NCI-H1092 treated with DMSO at 0.1 percent for 48 hours (cell line): ENCODE measurements around the gene CCDC40.

ENCODE experiments used
- DNase-seq: peaks from one replicate; lab custom pipeline; 2025; lab: John Stamatoyannopoulos, UW

Gene CCDC40

GRCh38 chr17:80101946-80102663, 65.7 kb downstream of the CCDC40 start:
- DNase-seq, result no peak

DNA sequence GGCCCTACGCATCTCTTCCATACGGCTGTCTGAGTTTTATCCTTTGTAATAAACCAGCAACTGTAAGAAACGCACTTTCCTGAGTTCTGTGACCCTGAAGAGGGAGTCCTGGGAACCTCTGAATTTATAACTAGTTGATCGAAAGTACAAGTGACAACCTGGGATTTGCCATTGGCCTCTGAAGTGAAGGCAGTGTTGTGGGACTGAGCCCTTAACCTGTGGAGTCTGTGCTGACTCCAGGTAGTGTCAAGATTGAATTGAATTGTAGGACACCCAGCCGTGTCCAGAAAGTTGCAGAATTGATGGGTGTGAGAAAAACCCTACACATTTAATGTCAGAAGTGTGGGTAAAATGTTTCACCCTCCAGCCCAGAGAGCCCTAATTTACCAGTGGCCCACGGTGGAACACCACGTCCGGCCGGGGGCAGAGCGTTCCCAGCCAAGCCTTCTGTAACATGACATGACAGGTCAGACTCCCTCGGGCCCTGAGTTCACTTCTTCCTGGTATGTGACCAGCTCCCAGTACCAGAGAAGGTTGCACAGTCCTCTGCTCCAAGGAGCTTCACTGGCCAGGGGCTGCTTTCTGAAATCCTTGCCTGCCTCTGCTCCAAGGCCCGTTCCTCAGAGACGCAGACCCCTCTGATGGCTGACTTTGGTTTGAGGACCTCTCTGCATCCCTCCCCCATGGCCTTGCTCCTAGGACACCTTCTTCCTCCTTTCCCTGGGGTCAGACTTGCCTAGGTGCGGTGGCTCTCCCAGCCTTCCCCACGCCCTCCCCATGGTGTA, 66.4 kb downstream of the CCDC40 start:
- DNase-seq, result no peak

- no peak for DNase-seq
These were observed 67.1 kb downstream of the CCDC40 start for GRCh38 chr17:80103449-80104085.

DNA sequence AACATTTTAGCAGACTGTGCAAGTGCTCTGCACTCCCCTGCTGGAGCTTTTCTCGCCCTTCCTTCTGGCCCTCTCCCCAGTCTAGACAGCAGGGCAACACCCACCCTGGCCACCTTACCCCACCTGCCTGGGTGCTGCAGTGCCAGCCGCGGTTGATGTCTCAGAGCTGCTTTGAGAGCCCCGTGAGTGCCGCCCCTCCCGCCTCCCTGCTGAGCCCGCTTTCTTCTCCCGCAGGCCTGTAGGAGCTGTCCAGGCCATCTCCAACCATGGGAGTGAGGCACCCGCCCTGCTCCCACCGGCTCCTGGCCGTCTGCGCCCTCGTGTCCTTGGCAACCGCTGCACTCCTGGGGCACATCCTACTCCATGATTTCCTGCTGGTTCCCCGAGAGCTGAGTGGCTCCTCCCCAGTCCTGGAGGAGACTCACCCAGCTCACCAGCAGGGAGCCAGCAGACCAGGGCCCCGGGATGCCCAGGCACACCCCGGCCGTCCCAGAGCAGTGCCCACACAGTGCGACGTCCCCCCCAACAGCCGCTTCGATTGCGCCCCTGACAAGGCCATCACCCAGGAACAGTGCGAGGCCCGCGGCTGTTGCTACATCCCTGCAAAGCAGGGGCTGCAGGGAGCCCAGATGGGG, 68.0 kb downstream of the CCDC40 start:
- DNase-seq, result peak; percentile 84

DNA sequence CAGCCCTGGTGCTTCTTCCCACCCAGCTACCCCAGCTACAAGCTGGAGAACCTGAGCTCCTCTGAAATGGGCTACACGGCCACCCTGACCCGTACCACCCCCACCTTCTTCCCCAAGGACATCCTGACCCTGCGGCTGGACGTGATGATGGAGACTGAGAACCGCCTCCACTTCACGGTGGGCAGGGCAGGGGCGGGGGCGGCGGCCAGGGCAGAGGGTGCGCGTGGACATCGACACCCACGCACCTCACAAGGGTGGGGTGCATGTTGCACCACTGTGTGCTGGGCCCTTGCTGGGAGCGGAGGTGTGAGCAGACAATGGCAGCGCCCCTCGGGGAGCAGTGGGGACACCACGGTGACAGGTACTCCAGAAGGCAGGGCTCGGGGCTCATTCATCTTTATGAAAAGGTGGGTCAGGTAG, 68.5 kb downstream of the CCDC40 start:
- no peak for DNase-seq

DNA sequence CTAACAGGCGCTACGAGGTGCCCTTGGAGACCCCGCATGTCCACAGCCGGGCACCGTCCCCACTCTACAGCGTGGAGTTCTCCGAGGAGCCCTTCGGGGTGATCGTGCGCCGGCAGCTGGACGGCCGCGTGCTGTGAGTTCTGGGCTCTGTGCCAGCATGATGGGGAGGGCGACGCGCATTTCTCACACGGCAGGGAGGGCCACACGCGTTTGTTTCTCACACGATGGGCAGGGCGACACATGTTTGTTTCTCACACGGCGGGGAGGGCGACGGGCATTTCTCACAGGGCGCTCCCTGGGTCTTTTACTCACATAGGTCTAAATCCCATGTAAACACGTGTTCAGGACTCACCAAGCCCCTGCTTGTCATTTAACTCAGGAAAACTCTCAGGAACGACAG, 69.3 kb downstream of the CCDC40 start:
- peak; percentile 69 for DNase-seq

DNA sequence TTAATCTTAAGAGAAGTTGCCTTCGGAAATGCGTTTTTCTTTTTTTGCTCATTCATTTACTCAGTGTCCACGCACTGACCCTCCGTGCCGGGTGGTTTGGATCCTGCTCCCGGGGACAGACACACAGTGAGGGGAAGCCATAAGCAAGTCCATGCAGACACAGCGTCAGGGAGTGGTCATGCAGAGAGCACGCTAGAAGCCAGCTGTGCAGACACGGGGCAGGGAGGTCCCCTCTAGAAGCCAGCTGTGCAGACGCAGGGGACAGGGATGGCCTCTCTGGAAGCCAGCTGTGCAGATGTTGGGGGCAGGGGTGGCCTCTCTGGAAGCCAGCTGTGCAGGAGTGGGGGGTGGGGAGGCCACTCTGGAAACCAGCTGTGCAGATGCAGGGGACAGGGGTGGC, 69.7 kb downstream of the CCDC40 start:
- no peak for DNase-seq

DNA sequence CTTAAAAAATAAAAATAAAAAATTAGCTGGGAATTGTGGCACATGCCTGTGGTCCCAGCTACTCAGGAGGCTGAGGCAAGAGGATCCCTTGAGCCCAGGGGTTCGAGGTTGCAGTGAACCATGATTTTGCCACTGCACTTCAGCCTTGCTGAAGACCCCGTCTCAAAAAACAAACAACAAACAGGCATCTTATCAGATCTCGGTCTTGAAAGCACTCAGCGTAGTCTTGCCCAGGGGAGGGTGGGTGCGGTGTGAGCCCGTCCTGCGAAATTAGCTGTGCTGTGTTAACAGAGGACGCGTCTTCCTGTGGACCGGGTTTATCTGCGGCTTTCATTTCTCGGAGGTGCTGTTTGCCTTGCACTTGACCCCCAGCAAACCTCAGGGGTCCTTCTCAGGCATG, 70.3 kb downstream of the CCDC40 start:
- DNase-seq, result no peak

GRCh38 chr17:80107231-80108021, 71.0 kb downstream of the CCDC40 start:
- DNase-seq, result no peak

DNA sequence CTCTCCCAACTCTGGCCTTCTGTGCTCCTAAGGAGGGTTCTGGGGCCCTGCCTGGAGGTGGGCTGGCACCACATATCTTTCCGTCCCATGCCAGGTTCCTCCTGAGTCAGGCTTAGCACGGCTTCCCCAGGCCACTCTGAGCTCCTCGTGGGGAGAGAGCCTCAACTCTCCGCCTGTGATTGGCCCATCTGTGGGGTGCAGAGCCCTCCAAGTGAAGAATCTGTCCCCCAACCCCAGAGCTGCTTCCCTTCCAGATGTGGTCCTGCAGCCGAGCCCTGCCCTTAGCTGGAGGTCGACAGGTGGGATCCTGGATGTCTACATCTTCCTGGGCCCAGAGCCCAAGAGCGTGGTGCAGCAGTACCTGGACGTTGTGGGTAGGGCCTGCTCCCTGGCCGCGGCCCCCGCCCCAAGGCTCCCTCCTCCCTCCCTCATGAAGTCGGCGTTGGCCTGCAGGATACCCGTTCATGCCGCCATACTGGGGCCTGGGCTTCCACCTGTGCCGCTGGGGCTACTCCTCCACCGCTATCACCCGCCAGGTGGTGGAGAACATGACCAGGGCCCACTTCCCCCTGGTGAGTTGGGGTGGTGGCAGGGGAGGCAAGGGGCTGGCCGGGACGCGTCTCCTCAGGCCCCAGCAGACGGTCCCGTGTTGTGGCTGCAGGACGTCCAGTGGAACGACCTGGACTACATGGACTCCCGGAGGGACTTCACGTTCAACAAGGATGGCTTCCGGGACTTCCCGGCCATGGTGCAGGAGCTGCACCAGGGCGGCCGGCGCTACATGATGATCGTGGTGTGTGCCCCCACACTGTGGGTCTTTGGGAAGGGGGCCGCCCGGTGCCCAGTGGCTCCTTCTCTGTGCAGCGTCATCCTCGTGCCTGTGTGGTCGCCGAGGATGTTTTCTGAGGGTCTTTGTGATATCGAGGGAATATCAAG, 71.9 kb downstream of the CCDC40 start:
- no peak for DNase-seq

DNA sequence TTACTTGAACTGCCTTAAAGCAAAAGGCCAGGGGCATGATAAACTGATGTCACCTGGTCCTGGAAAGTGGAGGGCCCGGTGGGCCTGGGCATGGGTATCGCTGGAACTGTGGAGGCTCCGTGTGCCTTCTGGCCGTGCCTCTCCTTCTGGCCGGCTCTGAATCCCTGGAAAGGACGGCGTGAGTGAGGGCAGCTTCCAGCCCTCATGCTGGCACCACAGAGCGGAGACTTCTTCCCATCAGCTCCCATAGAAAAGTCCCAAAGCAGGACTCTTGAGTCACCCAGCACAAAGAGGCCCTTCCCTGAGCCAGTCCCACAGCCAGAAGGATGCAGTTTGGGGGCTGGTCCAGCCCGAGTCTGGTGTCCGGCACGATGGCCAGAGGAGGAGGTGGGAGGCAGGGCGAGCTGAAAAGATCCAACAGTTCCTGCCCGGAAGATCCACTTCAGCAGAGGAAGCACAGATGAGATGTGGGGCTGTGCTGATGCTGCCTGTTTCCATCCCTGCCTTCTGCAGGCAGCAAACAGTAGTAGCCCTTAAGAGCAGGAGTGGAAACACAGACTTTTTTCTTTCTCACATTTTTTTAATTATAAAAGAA, 72.7 kb downstream of the CCDC40 start:
- DNase-seq, result no peak

- no peak for DNase-seq
These were observed 73.4 kb downstream of the CCDC40 start for GRCh38 chr17:80109713-80110446.

DNA sequence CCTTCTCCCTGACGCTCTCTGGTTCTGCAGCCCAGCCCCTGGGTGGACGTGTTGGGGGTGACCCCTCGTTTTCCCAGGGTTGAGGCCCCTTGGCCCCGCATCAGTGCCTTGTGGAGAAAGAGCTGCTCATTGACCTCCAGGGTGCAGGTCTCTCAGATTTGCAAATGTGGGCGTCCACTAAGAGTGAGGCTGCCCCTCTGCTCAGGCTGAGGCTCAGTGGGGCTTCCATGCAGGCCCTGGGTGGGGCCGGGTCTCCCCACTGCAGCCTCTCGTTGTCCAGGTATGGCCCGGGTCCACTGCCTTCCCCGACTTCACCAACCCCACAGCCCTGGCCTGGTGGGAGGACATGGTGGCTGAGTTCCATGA, 74.0 kb downstream of the CCDC40 start:
- no peak for DNase-seq

GRCh38 chr17:80110927-80111701, 74.7 kb downstream of the CCDC40 start:
- no peak for DNase-seq

GRCh38 chr17:80111702-80112470, 75.4 kb downstream of the CCDC40 start:
- no peak for DNase-seq

DNA sequence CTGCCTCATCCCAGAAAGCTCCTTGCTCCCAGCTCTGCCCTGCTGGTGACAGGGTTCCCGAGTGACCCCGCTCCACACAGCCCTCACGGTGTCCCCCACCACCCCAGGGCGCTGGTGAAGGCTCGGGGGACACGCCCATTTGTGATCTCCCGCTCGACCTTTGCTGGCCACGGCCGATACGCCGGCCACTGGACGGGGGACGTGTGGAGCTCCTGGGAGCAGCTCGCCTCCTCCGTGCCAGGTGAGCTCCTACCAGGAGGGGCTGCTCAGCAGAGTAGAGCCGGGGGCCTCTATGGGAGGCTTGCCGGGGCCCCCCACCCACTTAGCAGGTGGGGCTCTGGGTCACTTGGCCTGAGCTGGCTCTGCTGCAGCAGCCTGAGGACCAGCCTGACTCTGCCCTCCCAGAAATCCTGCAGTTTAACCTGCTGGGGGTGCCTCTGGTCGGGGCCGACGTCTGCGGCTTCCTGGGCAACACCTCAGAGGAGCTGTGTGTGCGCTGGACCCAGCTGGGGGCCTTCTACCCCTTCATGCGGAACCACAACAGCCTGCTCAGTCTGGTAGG, 76.1 kb downstream of the CCDC40 start:
- DNase-seq, result no peak

DNA sequence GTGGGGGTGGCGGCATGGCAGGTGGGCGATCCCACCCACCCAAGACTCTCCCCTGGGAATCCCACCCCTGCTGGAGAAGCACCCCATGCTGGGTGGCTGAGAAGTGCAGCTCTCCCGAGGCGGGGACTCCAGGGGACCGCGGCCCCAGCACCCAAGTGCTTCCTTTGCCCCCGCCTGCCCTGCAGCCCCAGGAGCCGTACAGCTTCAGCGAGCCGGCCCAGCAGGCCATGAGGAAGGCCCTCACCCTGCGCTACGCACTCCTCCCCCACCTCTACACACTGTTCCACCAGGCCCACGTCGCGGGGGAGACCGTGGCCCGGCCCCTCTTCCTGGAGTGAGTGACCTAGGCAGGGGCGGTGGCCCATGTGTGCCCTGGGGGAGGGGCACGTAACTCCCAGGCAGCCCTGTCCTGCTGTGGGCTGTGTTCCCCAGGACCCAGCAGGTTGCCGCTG, 76.6 kb downstream of the CCDC40 start:
- DNase-seq, result no peak

DNA sequence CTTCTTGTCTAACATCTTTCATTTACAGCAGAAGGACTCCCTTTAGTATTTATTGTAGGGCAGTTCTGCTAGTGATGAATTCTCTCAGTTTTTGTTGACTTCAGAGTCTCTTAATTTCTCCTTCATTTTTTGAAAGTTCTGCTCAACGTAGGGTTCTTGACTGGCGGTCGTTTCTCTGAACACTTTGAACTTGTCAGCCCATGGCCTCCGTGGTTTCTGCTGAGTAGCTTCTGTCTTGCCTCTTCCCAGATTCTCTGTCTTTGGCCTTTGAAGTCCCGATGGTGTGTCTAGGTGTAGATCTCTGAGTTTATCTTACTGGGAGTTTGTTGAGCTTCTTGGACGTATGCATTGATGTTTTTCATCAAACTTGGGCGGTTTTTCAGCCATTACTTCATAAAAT, 78.3 kb downstream of the CCDC40 start:
- no peak for DNase-seq
